Left ventricle myocardium inferior (tissue), 1 donor: ENCODE data around the gene MOV10. TPM values are rescaled to one million over a fixed set of nuclear protein-coding genes. Genes with fewer than 3 reads are reported as not detected.

Source experiments
- DNase-seq: peaks from one replicate; pipeline ENCODE4 v3.0.0-alpha.2; 2020
- H3K27ac ChIP-seq: fragments of 200-600 bp; replicated peaks from 2 replicates; pipeline ENCODE4 v1.8.0; 2021
- H3K27me3 ChIP-seq: fragments of 200-600 bp; 2 replicates; pipeline ENCODE4 v1.8.0; 2021; ENCODE audit warnings: low read depth
- H3K36me3 ChIP-seq: fragments of 200-600 bp; 2 replicates; pipeline ENCODE4 v1.8.0; 2021
- H3K4me1 ChIP-seq: fragments of 200-600 bp; 2 replicates; pipeline ENCODE4 v1.8.0; 2021
- H3K4me3 ChIP-seq: fragments of 200-600 bp; 2 replicates; pipeline ENCODE4 v1.8.0; 2021; ENCODE audit warnings: mild to moderate bottlenecking, moderate library complexity
- H3K9me3 ChIP-seq: fragments of 200-600 bp; replicated peaks from 2 replicates; pipeline ENCODE4 v1.8.0; 2021
- CTCF ChIP-seq: fragments of 200-600 bp; IDR thresholded peaks from 2 replicates; pipeline ENCODE4 v1.8.0; 2021; ENCODE audit warnings: antibody characterized with exemption, mild to moderate bottlenecking, borderline replicate concordance
- intact Hi-C: fragments of 100-400 bp; cut with micrococcal nuclease; formaldehyde crosslinking; loops from one replicate; pipeline ENCODE4 v1.11.0; 2022
- total RNA-seq: library from RNA; stranded (reverse); fragmentation: NEBNext Ultra II Directional; extraction: Animal tissue kit (Norgen Biotek cat#: 25700); gene quantifications from one replicate; pipeline ENCODE4 v1.2.1, GENCODE V29; 2021
- donor health status: DM: no; HTN: yes; CAD: no; lungs with severe emphysema.

MOV10 gene
- total RNA-seq, 1 donor from 2014 or later = 12.7 TPM

- peak overlapping the region; percentile 40 for H3K4me3 ChIP-seq
- peaks cover 72% of the 10 kb centered on the region for H3K4me1 ChIP-seq
- peak overlapping the region; percentile 99 for H3K27ac ChIP-seq
- intact Hi-C loops = loop anchor here (5.0 kb wide), 1 partner anchor 302 kb away; the partner anchor contains the start of gene CTTNBP2NL
- no peaks in the 10 kb centered on the region for H3K27me3 ChIP-seq
- no peaks in the 10 kb centered on the region for H3K9me3 ChIP-seq
- no peak for TF ChIP-seq CTCF
- no peak for DNase-seq
- H3K36me3 ChIP-seq = peaks cover 67% of the 10 kb centered on the region
Observed at GRCh38 chr1:112699425-112700144, 25.1 kb downstream of the MOV10 start.

- Histone ChIP-seq H3K27ac (peak overlapping the region; percentile 99), H3K9me3 (no peaks in the 10 kb centered on the region), H3K4me1 (peaks cover 81% of the 10 kb centered on the region), H3K4me3 (peak overlapping the region; percentile 43), H3K27me3 (no peaks in the 10 kb centered on the region), H3K36me3 (peaks cover 57% of the 10 kb centered on the region)
- peak; percentile 44 for TF ChIP-seq CTCF
- peak; percentile 99 for DNase-seq
- intact Hi-C loops = loop anchor here (5.0 kb wide), 1 partner anchor 303 kb away; the partner anchor contains the start of gene CTTNBP2NL
Observed at GRCh38 chr1:112700290-112701226, 26.1 kb downstream of the MOV10 start.

GRCh38 chr1:112701227-112702066 is 27.0 kb downstream of the MOV10 start:
- Histone ChIP-seq H3K4me1 (peaks cover 88% of the 10 kb centered on the region), H3K9me3 (no peaks in the 10 kb centered on the region), H3K27ac (peak overlapping the region; percentile 99), H3K36me3 (peaks cover 48% of the 10 kb centered on the region), H3K27me3 (no peaks in the 10 kb centered on the region), H3K4me3 (peak overlapping the region; percentile 43)
- no peak for DNase-seq
- intact Hi-C loops = loop anchor here (5.0 kb wide), 1 partner anchor 304 kb away; the partner anchor contains the start of gene CTTNBP2NL
- no peak for TF ChIP-seq CTCF

GRCh38 chr1:112702067-112702395 is 27.6 kb downstream of the MOV10 start:
- H3K4me3 ChIP-seq = no peak overlapping the region
- H3K36me3 ChIP-seq = peaks cover 43% of the 10 kb centered on the region
- H3K4me1 ChIP-seq = peaks cover 92% of the 10 kb centered on the region

More at GRCh38 chr1:112702067-112702395, 27.6 kb downstream of the MOV10 start:
- Histone ChIP-seq H3K9me3 (no peaks in the 10 kb centered on the region), H3K27ac (peak overlapping the region; percentile 99), H3K27me3 (no peaks in the 10 kb centered on the region)
- no peak for DNase-seq
- intact Hi-C loops = loop anchor here (5.0 kb wide), 1 partner anchor 305 kb away; the partner anchor contains the start of gene CTTNBP2NL
- TF ChIP-seq CTCF = no peak
